Embryonic facial prominence (tissue), 1 donor: ENCODE measurements around the gene NR1H4.
"Not testable (repeated sequence)": the region's sequence is repeated elsewhere in the genome, so short reads cannot be mapped to it uniquely, and the experiment has no call there.

Experiments
- DNase-seq: peaks from one replicate; pipeline ENCODE4 v3.0.0-alpha.2; 2016; ENCODE audit errors: extremely low spot score

Gene NR1H4

DNA sequence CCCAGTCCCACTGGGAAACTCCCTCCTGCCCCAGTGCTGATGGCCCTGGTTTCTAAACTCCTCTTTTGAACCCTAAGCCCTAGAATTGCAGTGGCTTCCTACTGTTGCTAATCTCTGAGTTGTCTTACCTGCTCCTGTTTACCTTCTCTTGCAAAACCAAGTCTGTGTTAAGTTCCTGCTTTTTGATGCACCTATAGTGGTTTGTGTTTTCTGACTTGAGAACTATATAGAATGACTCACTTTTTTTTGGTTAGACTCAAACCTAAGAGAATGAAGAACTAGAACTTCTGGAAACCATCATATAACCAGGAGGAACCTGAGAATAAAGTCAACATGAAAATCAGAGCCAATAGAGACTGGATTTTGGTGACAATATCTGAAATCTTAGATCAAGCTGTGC lies 94.3 kb downstream of the NR1H4 start:
- no peak for DNase-seq

DNA sequence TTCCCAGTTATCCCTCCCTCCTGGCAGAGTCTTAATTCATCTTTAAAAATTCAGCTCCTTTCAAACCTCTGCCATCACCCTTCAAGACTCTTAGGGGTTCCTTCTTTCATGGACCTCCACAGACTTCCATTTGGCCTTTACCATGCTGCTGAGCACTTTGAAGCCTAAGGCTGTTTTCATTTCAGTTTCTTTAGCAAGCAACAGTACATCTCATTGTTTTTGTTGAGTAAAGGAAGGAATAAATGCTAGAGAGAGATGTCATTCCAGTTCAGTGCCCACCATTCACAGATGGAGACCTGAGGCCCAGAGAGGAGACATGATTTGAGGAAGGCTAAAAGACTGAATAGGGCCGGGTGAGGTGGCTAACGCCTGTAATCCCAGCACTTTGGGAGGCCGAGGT lies 98.5 kb downstream of the NR1H4 start:
- no peak for DNase-seq

DNA sequence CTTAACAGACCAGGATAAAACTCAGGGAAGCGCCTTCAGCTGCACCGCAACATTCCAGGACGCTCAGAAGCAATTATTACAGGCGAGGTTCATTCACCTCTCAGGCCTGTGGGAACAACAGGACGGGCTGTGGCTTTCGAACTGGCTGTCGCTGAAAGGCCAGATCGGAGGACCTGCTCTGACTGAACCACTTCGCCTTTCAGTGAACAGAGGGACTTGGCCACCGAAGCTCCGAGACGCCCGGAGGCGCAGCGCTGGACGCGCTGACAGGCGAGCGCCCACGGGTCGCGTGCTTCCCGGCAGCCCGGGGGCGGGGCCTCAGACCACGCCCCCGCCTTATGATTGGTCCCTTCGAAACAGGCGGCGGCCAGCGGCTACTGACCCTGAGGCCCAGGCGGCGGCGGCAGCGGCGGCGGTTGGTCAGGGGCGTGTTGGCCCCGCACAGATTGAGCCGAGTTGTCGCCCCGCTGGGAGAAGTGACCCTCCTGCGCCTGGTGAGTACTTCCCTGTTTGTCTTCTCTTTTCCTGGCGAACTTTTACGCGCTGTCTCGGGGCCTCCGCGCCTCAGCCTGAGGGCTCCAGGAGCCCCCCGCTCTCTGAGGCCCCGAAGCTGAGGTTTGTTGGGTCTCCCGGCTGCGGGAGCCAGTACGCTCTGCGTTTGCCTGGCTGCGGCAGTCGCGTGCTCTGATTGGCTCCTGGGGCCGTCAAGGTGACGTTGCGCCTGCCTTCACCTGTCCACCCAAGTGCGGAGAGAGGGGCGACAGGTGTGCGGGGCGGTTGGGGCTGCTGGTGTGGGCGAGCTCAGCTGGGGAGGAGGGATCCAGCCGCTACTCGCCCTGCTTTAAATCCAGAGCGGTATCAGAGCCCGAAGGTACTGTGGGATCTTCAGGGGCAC lies 99.9 kb downstream of the NR1H4 start, which contains the start of gene GAS2L3:
TSS of gene GAS2L3 (plus strand) at position 393 of the 895 bp plus-strand sequence. CDS start 21,221 bp downstream, outside the sequence.
- peak; percentile 22 for DNase-seq

DNA sequence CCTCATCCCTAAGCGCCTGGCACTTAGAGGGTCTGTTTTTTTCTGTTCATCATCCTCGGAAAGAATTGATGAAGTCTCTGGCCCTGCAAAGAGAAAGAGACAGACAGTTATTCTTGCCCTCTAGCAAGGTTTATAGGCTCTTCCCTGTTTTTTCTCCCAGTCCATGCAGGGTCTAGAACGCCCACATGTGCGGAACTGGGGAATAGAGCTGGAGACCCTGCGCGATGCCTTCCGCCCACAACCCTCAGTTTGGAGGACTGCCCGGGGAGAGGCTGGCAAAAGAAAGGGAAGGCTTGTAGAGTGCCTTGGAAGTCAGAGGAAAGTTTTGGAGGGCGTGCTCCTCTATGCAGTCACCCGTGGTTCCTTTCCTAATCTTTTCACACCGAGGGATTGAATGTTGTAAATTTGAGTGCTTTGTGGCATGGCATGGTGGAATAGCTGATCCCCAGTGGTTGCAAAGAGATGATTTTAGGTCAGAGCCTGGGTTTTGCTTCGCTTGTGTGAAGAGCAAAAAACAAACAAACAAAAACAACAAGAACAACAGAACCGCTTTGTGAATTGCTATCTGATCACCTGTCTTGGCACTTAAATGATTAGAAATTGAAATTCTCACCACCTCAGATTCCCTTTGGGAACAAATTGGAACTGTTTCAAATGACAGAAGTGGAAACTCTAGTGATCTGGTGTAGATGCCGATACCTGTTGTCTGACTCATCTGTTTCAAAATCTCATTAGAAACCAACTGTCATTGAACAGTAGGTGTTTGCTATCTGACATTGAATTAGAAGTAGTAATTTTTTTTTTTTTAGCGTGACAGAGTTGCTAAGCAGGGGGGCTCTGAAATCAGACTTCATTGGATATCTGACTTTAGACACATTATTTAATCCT lies 100.8 kb downstream of the NR1H4 start:
- DNase-seq, result peak; percentile 10

GRCh38 chr12:100576331-100577036 lies 102.8 kb downstream of the NR1H4 start:
- no peak for DNase-seq

DNA sequence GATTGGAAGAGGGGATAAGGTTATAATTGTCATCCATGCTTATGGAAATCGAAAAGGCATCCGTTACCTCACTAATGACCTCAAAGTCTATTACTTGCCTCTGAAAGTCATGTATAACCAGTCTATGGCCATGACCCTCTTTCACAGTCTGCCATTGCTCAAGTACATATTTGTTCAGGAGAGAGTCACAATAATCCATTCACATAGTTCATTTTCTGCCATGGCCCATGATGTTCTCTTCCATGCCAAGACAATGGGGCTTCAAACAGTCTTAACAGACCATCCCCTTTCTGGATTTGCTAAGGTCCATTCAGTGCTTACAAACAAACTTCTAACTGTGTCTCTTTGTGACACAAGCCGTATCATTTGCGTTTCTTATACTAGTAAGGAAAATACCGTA lies 105.3 kb downstream of the NR1H4 start:
- no peak for DNase-seq

- DNase-seq, result no peak
These were observed 106.2 kb downstream of the NR1H4 start for GRCh38 chr12:100579844-100580243.

GRCh38 chr12:100584256-100584655 lies 110.6 kb downstream of the NR1H4 start:
- no peak for DNase-seq

DNA sequence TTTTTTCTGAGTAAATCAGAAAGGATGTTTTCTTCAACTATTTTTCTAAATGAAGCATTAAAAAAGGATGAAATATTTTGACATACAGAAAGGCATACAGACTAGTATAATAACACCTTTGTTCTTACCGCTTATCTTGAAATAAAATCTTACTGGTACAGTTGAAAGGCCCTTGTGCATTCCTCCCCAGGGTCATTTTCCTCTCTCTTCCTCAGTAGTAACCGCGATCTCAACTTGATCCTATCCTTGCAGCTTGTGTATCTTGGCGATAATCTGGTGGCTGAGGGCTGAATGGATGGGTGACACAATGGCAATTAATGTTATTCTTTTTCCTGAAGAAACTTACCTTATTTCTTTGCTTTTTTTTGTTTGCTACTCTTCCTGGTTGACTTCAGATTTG lies 118.3 kb downstream of the NR1H4 start:
- DNase-seq, result no peak

- no peak for DNase-seq
These were observed 119.8 kb downstream of the NR1H4 start for GRCh38 chr12:100593490-100593889.

DNA sequence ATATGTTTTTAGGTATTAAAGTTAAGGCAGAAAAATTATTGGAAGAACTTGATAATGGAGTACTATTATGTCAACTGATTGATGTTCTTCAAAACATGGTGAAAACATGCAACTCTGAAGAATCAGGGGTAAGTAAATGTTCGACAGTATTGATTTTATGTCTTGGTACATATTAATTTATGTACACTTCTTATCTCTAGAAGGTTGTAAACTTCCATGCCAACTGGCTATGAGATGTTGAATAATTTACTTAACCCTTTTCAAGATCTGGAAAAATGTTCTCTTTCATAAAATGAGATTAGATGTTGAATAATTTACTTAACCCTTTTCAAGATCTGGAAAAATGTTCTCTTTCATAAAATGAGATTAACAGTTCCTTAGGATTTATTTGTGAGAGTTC lies 128.0 kb downstream of the NR1H4 start:
- no peak for DNase-seq

DNA sequence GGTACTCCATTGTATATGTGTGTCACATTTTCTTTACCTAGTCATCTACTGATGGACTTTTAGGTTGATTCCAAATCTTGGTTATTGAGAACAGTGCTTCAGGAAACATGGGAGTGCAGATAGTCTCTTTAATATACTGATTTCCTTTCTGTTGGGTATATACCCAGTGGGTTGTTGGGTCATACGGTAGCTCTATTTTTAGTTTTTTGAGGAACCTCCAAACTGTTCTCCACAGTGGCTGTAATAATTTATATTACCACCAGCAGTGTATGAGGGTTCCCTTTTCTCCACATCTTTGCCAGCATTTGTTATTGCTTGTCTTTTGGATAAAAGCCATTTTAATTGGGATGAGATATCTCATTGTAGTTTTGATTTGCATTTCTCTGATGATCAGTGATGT lies 129.3 kb downstream of the NR1H4 start:
- DNase-seq, result not testable (repeated sequence)

- no peak for DNase-seq
These were observed 135.1 kb downstream of the NR1H4 start for GRCh38 chr12:100608776-100609175.

- DNase-seq, result no peak
These were observed 137.2 kb downstream of the NR1H4 start for GRCh38 chr12:100610666-100611430.

DNA sequence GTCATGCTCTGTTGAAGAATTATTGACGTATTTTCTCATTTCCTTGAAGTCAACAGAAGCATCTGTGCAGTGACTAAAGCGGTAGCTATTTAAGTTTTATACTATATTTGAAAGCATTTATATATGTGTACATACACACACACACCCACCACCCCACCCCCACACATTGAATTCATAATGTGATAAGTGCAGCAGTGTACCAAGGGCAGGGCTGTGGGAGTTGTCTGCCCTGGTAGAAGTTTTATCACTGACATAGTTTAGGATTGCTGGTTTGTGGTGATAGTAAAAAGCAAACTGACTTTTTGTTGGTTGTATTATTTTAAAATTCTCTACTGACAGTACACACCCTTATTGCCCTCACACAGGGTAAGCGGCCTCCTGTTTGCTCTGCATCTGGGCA lies 138.9 kb downstream of the NR1H4 start:
- no peak for DNase-seq
